Vagina (tissue), 2 donors: ENCODE measurements around the gene GON4L.
"Not testable (repeated sequence)": the region's sequence is repeated elsewhere in the genome, so short reads cannot be mapped to it uniquely, and the experiment has no call there.

ENCODE experiments used
- CTCF ChIP-seq, 3 experiments: fragments of 450-650 bp in 2 of 3; fragments of 200-600 bp in 1 of 3; sonication (generic) in 1 of 3; IDR thresholded peaks; one replicate each; pipeline ENCODE4 v1.5.1; 2017 to 2019; ENCODE audit warnings: antibody characterized with exemption in 3 of 3, mild to moderate bottlenecking in 2 of 3, moderate library complexity in 2 of 3
- POLR2A ChIP-seq, 2 donors: fragments of 450-650 bp; IDR thresholded peaks; one replicate each; pipeline ENCODE4 v1.6.1; 2017; ENCODE audit warnings: antibody characterized with exemption in 2 of 2, mild to moderate bottlenecking in 2 of 2, moderate library complexity in 2 of 2
- POLR2AphosphoS5 ChIP-seq, 2 donors: sonication (generic); formaldehyde crosslinking; IDR thresholded peaks; one replicate each; pipeline ENCODE4 v1.9.0; 2017; ENCODE audit warnings: antibody characterized with exemption in 2 of 2, mild to moderate bottlenecking in 2 of 2, low read depth in 1 of 2; ENCODE audit not compliant: insufficient read depth in 1 of 2

DNA sequence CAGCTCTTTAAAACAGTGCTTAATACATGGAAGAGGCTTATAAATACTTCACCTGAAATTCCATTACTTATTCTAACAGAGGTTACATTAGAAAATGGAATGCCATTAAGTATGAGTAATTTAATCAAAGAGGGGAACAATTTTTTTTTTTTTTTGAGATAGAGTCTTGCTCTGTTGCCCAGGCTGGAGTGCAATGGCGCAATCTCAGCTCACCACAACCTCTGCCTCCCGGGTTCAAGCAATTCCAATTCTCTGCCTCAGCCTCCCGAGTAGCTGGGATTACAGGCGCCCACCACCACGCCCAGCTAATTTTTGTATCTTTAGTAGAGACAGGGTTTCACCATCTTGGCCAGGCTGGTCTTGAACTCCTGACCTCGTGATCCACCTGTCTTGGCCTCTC is 38.6 kb upstream of the GON4L start:
- TF ChIP-seq POLR2AphosphoS5 (IDR thresholded peaks at IDR 0.05; ENCODE audit: insufficient read depth in 1 of 2, low read depth in 1 of 2); CTCF (IDR thresholded peaks at IDR 0.05); POLR2A (IDR thresholded peaks at IDR 0.05): not testable (repeated sequence)
